ENCODE results near the gene CSF1R.

Gene CSF1R

GRCh38 chr5:150108711-150109514 is 22.6 kb upstream of the CSF1R start:
- ChIA-PET CTCF (interaction anchor here (0.9 to 1.5 kb wide), 4 partner anchors 9 to 275 kb away, joined by 3 to 4 read pairs (median 4); no protein-coding TSS in a partner anchor), POLR2A (interaction anchor here (1.1 to 1.2 kb wide), 2 partner anchors 78 to 109 kb away, joined by 3 read pairs; partner anchors contain the start of genes HMGXB3 and TIGD6)
- no peak overlapping the region for H3K4me3 ChIP-seq (ENCODE audit: low read depth, low read length)
- TF ChIP-seq CTCF (IDR thresholded peaks at IDR 0.05; ENCODE audit: insufficient read depth, low read length, missing control alignments): no peak
- no peak for DNase-seq (ENCODE audit: low read depth, low spot score)

GRCh38 chr5:150107909-150108447 is 21.6 kb upstream of the CSF1R start:
- ChIA-PET POLR2A (interaction anchor here (1.1 to 1.2 kb wide), 2 partner anchors 77 to 108 kb away, joined by 3 read pairs; partner anchors contain the start of genes HMGXB3 and TIGD6), CTCF (interaction anchor here (0.9 to 1.8 kb wide), 4 partner anchors 10 to 274 kb away, joined by 3 to 4 read pairs (median 4); no protein-coding TSS in a partner anchor)
- H3K4me3 ChIP-seq (ENCODE audit: low read depth, low read length): no peak overlapping the region
- no peak for TF ChIP-seq CTCF (IDR thresholded peaks at IDR 0.05; ENCODE audit: insufficient read depth, low read length, missing control alignments)
- DNase-seq (ENCODE audit: low read depth, low spot score): peak; percentile 53

GRCh38 chr5:150106674-150107426 is 20.5 kb upstream of the CSF1R start:
- TF ChIP-seq CTCF (IDR thresholded peaks at IDR 0.05; ENCODE audit: insufficient read depth, low read length, missing control alignments): no peak
- CTCF ChIA-PET: interaction anchor here (1.0 to 1.8 kb wide), 3 partner anchors 24 to 108 kb away, joined by 4 read pairs; no protein-coding TSS in a partner anchor
- POLR2A ChIA-PET: interaction anchor here (1.5 kb wide), 1 partner anchor 106 kb away, joined by 4 read pairs; the partner anchor contains the start of genes HMGXB3 and TIGD6
- DNase-seq (ENCODE audit: low read depth, low spot score): no peak
- no peak overlapping the region for H3K4me3 ChIP-seq (ENCODE audit: low read depth, low read length)

GRCh38 chr5:150105928-150106615 is 19.7 kb upstream of the CSF1R start:
- no peak for DNase-seq (ENCODE audit: low read depth, low spot score)
- no peak for TF ChIP-seq CTCF (IDR thresholded peaks at IDR 0.05; ENCODE audit: insufficient read depth, low read length, missing control alignments)
- CTCF ChIA-PET: interaction anchor here (1.0 to 1.8 kb wide), 3 partner anchors 24 to 109 kb away, joined by 4 read pairs; no protein-coding TSS in a partner anchor
- POLR2A ChIA-PET: interaction anchor here (1.5 kb wide), 1 partner anchor 105 kb away, joined by 4 read pairs; the partner anchor contains the start of genes HMGXB3 and TIGD6
- no peak overlapping the region for H3K4me3 ChIP-seq (ENCODE audit: low read depth, low read length)

GRCh38 chr5:150104550-150104870 is 18.2 kb upstream of the CSF1R start:
- H3K4me3 ChIP-seq (ENCODE audit: low read depth, low read length): no peak overlapping the region
- ChIA-PET POLR2A (no interaction called here), CTCF (no interaction called here)
- no peak for TF ChIP-seq CTCF (IDR thresholded peaks at IDR 0.05; ENCODE audit: insufficient read depth, low read length, missing control alignments)
- no peak for DNase-seq (ENCODE audit: low read depth, low spot score)

Data from AG04449 (cell line).